Pancreas (tissue), 10 donors: ENCODE results near the gene SEZ6. TPM values are rescaled to one million over a fixed set of nuclear protein-coding genes. Genes with fewer than 3 reads are reported as not detected.

Source experiments
- ATAC-seq, 4 donors: fragments of 200-7000 bp; cut with Tn5 transposase; one replicate each; pipeline versions ENCODE4 v1.8.0 to v1.9.1; 2020; ENCODE audit warnings: mild to moderate bottlenecking in 4 of 4, moderate library complexity in 4 of 4
- DNase-seq, 6 donors: peaks; one replicate each; pipeline ENCODE4 v3.0.0-alpha.2; 2020
- FAIRE-seq: peaks from 2 replicates; lab custom pipeline; 2012; peaks lifted over from hg19 to GRCh38; lab: Jason Lieb, UNC
- H3K27ac ChIP-seq, 4 donors: fragments of 200-600 bp; sonication (generic); 1 replicate in 3 of 4; 2 replicates in 1 of 4; pipeline versions ENCODE4 v1.5.0 to v1.8.0; 2020
- H3K27me3 ChIP-seq, 4 donors: fragments of 200-600 bp; one replicate each; pipeline ENCODE4 v1.8.0; 2021
- H3K36me3 ChIP-seq, 3 donors: fragments of 200-600 bp; sonication (generic) in 1 of 3; one replicate each; pipeline versions ENCODE4 v1.5.0 to v1.8.0; 2020 to 2021
- H3K4me1 ChIP-seq, 3 donors: fragments of 200-600 bp; one replicate each; pipeline ENCODE4 v1.8.0; 2021
- H3K4me3 ChIP-seq, 4 donors: fragments of 200-600 bp; sonication (generic) in 2 of 4; one replicate each; pipeline versions ENCODE4 v1.5.0 to v1.8.0; 2020 to 2021
- H3K9me3 ChIP-seq, 4 donors: fragments of 200-600 bp; one replicate each; pipeline ENCODE4 v1.8.0; 2021
- CTCF ChIP-seq, 4 donors: fragments of 200-600 bp; sonication (generic) in 3 of 4; IDR thresholded peaks; one replicate each; pipeline versions ENCODE4 v1.5.0 to v1.8.0; 2021; ENCODE audit warnings: antibody characterized with exemption in 4 of 4
- WGBS, 2 donors: extraction: QIAGEN DNeasy Blood & Tissue Kit; methylation state at CpG; one replicate each; pipeline ENCODE4 v1.1.7; 2013; 5-methylcytosine and 5-hydroxymethylcytosine counted together
- intact Hi-C, 3 donors: fragments of 100-400 bp; cut with DNase I; formaldehyde crosslinking; loops; one replicate each; pipeline versions ENCODE4 v1.11.1 to v1.14.2; 2022
- polyA plus RNA-seq, 2 donors: library from polyadenylated mRNA; stranded (reverse); fragments of 200-250 nt; gene quantifications; one replicate each; pipeline ENCODE4 v1.2.3, GENCODE V29; 2013
- total RNA-seq, 6 donors: library from RNA; stranded (reverse); fragmentation: NEBNext Ultra II Directional in 4 of 6; extraction: Animal tissue kit (Norgen Biotek cat#: 25700) in 4 of 6; gene quantifications; one replicate each; pipeline versions ENCODE4 v1.2.1 to v1.2.4, GENCODE V29; 2021 to 2023
- donor health status: healthy with polysubstance abuse.
- donor health status: DM: no; HTN: no; CAD: no; lungs with moderate emphysema.
- donor health status: DM: no; HTN: no; CAD: no.
- donor health status: control.
- donor health status: control.
- donor health status: Bipolar disorder and iron deficiency.
- donor health status: DM: yes; HTN: yes; CAD: no.
- donor health status: DM: no; HTN: no; CAD: no.
- donor health status: DM: no; HTN: no; CAD: no.
- donor health status: DM: yes; HTN: yes; CAD: no.

Gene SEZ6
- total and polyA plus RNA-seq, 8 donors: 0.13 to 5.0 (median 0.64) TPM

GRCh38 chr17:28951991-28952975 is 53.5 kb downstream of the SEZ6 start:
- peak; percentile 71 to 85 (median 78) for ATAC-seq
- intact Hi-C loops: no loop called here
- DNase-seq: peak; percentile 85 to 98 (median 96)
- H3K36me3 ChIP-seq: no peaks in the 10 kb centered on the region
- H3K4me1 ChIP-seq: peaks cover 6 to 18% (median 13%) of the 10 kb centered on the region in 3 donors
- FAIRE-seq: peak; percentile 98
- peak overlapping the region; percentile 84 to 98 (median 96) for H3K27ac ChIP-seq
- no peaks in the 10 kb centered on the region for H3K9me3 ChIP-seq
- TF ChIP-seq CTCF (IDR thresholded peaks at IDR 0.05): no peak
- H3K27me3 ChIP-seq: no peaks in the 10 kb centered on the region
- peak overlapping the region; percentile 28 to 89 (median 34) for H3K4me3 ChIP-seq
- WGBS, 2 donors: 5% methylated on average over 36 of the region's 36 CpGs

GRCh38 chr17:28951428-28951990 is 54.3 kb downstream of the SEZ6 start, which contains the start of gene PHF12:
Gene PHF12, minus strand, starts transcription at chr17:28951518. Its CDS starts 558 bp downstream, at chr17:28950960.
- peak; percentile 51 for FAIRE-seq

GRCh38 chr17:28950752-28951427 is 54.9 kb downstream of the SEZ6 start:
- H3K4me3 ChIP-seq: peak overlapping the region; percentile 67 to 94 (median 84)
- H3K9me3 ChIP-seq: no peaks in the 10 kb centered on the region
- no peaks in the 10 kb centered on the region for H3K27me3 ChIP-seq
- H3K36me3 ChIP-seq: no peaks in the 10 kb centered on the region
- no peak for TF ChIP-seq CTCF (IDR thresholded peaks at IDR 0.05)
- intact Hi-C loops: no loop called here
- DNase-seq: peak in 1 of 6 donors; percentile 72
- H3K4me1 ChIP-seq: peaks cover 9 to 30% (median 24%) of the 10 kb centered on the region in 3 donors
- 0% methylated on average over 30 to 44 of the region's 51 CpGs for WGBS, 2 donors
- ATAC-seq: peak in 2 of 4 donors; percentile 0
- FAIRE-seq: no peak
- H3K27ac ChIP-seq: peak overlapping the region; percentile 84 to 94 (median 89)

More at GRCh38 chr17:28951428-28951990, 54.3 kb downstream of the SEZ6 start, which contains the start of gene PHF12:
- Histone ChIP-seq H3K4me3 (peak within 1 kb of the TSS; percentile 67 to 94 (median 84)), H3K27ac (peak within 1 kb of the TSS; percentile 84 to 98 (median 96)), H3K4me1 (peaks cover 7 to 24% (median 20%) of the 10 kb centered on the region in 3 donors), H3K9me3 (no peaks in the 10 kb centered on the region), H3K36me3 (no peaks in the 10 kb centered on the region), H3K27me3 (no peaks in the 10 kb centered on the region)
- ATAC-seq (peak; percentile 76 to 86 (median 80)), DNase-seq (peak; percentile 98 to 100 (median 100))
- intact Hi-C loops: no loop called here
- TF ChIP-seq CTCF (IDR thresholded peaks at IDR 0.05): no peak
- WGBS, 2 donors: 0% methylated on average over 51 of the region's 51 CpGs

- ATAC-seq (peak in 2 of 4 donors; percentile 0 to 1), FAIRE-seq (no peak), DNase-seq (peak; percentile 65 to 90 (median 74))
- no peak for TF ChIP-seq CTCF (IDR thresholded peaks at IDR 0.05)
- Histone ChIP-seq H3K36me3 (no peaks in the 10 kb centered on the region), H3K27me3 (no peaks in the 10 kb centered on the region), H3K27ac (peak overlapping the region; percentile 84 to 94 (median 89)), H3K4me3 (peak overlapping the region; percentile 67 to 94 (median 84)), H3K9me3 (no peaks in the 10 kb centered on the region), H3K4me1 (peaks cover 9 to 36% (median 24%) of the 10 kb centered on the region in 3 donors)
- WGBS, 2 donors: 0 to 1% methylated on average over 42 to 43 of the region's 43 CpGs
- intact Hi-C loops: no loop called here
These were observed 55.6 kb downstream of the SEZ6 start for GRCh38 chr17:28950017-28950751.
